Endothelial cell of umbilical vein (primary cell): Measurements from ENCODE around the gene KCNJ6. TPM values are rescaled to one million over a fixed set of nuclear protein-coding genes. Genes with fewer than 3 reads are reported as not detected.

Source experiments
- BruUV-seq: library from RNA; stranded (reverse); fragments of 400-500 nt; replicated peaks from 2 replicates; lab custom pipeline; 2021; lab: Mats Ljungman, UMichigan
- CTCF ChIA-PET: fragments of 300-600, 350-600 bp; sonication (Branson Sonifier 250); formaldehyde crosslinking; loops from one replicate; lab custom pipeline; 2021; ENCODE audit warnings: antibody characterized with exemption, inconsistent platforms; lab: Charles Lee
- POLR2A ChIA-PET: fragments of 300-600, 350-600 bp; sonication (Branson Sonifier 250); formaldehyde crosslinking; loops from one replicate; lab custom pipeline; 2021; ENCODE audit warnings: antibody characterized with exemption, inconsistent platforms; lab: Charles Lee
- DNase-seq: peaks from one replicate; pipeline ENCODE4 v3.0.0-alpha.2; 2011; ENCODE audit warnings: low read depth, low spot score
- FAIRE-seq: peaks from 2 replicates; lab custom pipeline; 2011; peaks lifted over from hg19 to GRCh38; lab: Jason Lieb, UNC
- H2AFZ ChIP-seq: 2 replicates; pipeline ENCODE4 v1.6.0; 2012; ENCODE audit warnings: low read depth, low read length, control low read depth, inconsistent platforms
- H3K27ac ChIP-seq: 2 replicates; pipeline ENCODE4 v1.5.1; 2011; ENCODE audit warnings: low read depth, mild to moderate bottlenecking, control low read depth, low read length, moderate library complexity; ENCODE audit not compliant: insufficient read depth
- H3K27me3 ChIP-seq, 2 experiments: 2 replicates each; pipeline versions ENCODE4 v1.6.0 to v1.6.1; 2011; ENCODE audit warnings: low read length in 2 of 2, mixed read lengths in 1 of 2; ENCODE audit not compliant: control insufficient read depth in 2 of 2, insufficient read depth in 2 of 2
- H3K36me3 ChIP-seq, 2 experiments: 2 replicates in 1 of 2; 3 replicates in 1 of 2; pipeline ENCODE4 v1.5.1; 2011; ENCODE audit warnings: low read length in 2 of 2, mild to moderate bottlenecking in 1 of 2, moderate library complexity in 1 of 2; ENCODE audit not compliant: control insufficient read depth in 2 of 2, insufficient read depth in 2 of 2; ENCODE audit errors: extremely low read depth in 1 of 2
- H3K4me1 ChIP-seq: 3 replicates; pipeline ENCODE4 v1.5.1; 2011; ENCODE audit warnings: mild to moderate bottlenecking, low read length; ENCODE audit not compliant: control insufficient read depth, insufficient read depth; ENCODE audit errors: extremely low read depth
- H3K4me2 ChIP-seq: 2 replicates; pipeline ENCODE4 v1.6.1; 2011; ENCODE audit warnings: low read length, control low read depth, mixed read lengths; ENCODE audit not compliant: insufficient read depth
- H3K4me3 ChIP-seq, 3 experiments: fragments of 200-600 bp in 1 of 3; sonication (generic), shearing (Covaris generic) in 1 of 3; replicated peaks in 1 of 3; 2 replicates each; pipeline ENCODE4 v1.5.1; 2011 to 2016; ENCODE audit warnings: control low read depth in 3 of 3, low read length in 3 of 3, mild to moderate bottlenecking in 2 of 3, inconsistent platforms in 1 of 3, low read depth in 1 of 3, moderate library complexity in 1 of 3; ENCODE audit not compliant: insufficient read depth in 1 of 3
- H3K79me2 ChIP-seq: 2 replicates; pipeline ENCODE4 v1.6.0; 2012; ENCODE audit warnings: low read length, inconsistent platforms; ENCODE audit not compliant: control insufficient read depth, insufficient read depth
- H3K9ac ChIP-seq: replicated peaks from 2 replicates; pipeline ENCODE3; 2011; ENCODE audit warnings: low read length, control low read depth; ENCODE audit not compliant: insufficient read depth; ENCODE audit errors: extremely low read depth
- H3K9me1 ChIP-seq: replicated peaks from 3 replicates; pipeline ENCODE4 v1.6.0; 2011; ENCODE audit warnings: mild to moderate bottlenecking, low read length; ENCODE audit not compliant: control insufficient read depth, insufficient read depth; ENCODE audit errors: extremely low read depth
- H3K9me3 ChIP-seq: replicated peaks from 2 replicates; pipeline ENCODE4 v1.5.1; 2012; ENCODE audit warnings: low read length, inconsistent platforms; ENCODE audit not compliant: control insufficient read depth, insufficient read depth
- H4K20me1 ChIP-seq: replicated peaks from 2 replicates; pipeline ENCODE3; 2011; ENCODE audit warnings: mild to moderate bottlenecking, low read length; ENCODE audit not compliant: control insufficient read depth, insufficient read depth; ENCODE audit errors: extremely low read depth
- EZH2 ChIP-seq: IDR thresholded peaks from 2 replicates; pipeline ENCODE4 v1.6.1; 2012; ENCODE audit warnings: borderline replicate concordance, low read depth, mild to moderate bottlenecking, moderate library complexity, low read length, inconsistent platforms; ENCODE audit not compliant: severe bottlenecking
- FOS ChIP-seq: IDR thresholded peaks from 2 replicates; pipeline ENCODE4 v1.6.1; 2011; ENCODE audit warnings: mild to moderate bottlenecking, low read length, moderate library complexity, borderline replicate concordance; ENCODE audit not compliant: insufficient read depth
- GATA2 ChIP-seq: IDR thresholded peaks from 2 replicates; pipeline ENCODE4 v1.7.0; 2011; ENCODE audit warnings: low read depth, mild to moderate bottlenecking, moderate library complexity, mixed read lengths, low read length; ENCODE audit not compliant: insufficient read length, insufficient read depth
- JUN ChIP-seq: IDR thresholded peaks from 2 replicates; pipeline ENCODE4 v1.6.1; 2011; ENCODE audit warnings: borderline replicate concordance, low read depth; ENCODE audit not compliant: insufficient read length, insufficient read depth
- MYC ChIP-seq: IDR thresholded peaks from one replicate; pipeline ENCODE4 v1.6.1; 2011; ENCODE audit warnings: mild to moderate bottlenecking, low read depth, low read length
- POLR2A ChIP-seq: IDR thresholded peaks from 2 replicates; pipeline ENCODE4 v1.6.1; 2012; ENCODE audit warnings: low read depth, mild to moderate bottlenecking, control low read depth, low read length
- POLR2AphosphoS5 ChIP-seq: IDR thresholded peaks from 2 replicates; pipeline ENCODE4 v1.6.1; 2012; ENCODE audit warnings: low read depth, mild to moderate bottlenecking, control low read depth, low read length, moderate library complexity; ENCODE audit not compliant: insufficient read depth
- dilution Hi-C: fragments of 300-500 bp; cut with MboI; formaldehyde crosslinking; loops from one replicate; pipeline ENCODE4 v1.15.0; 2019; ENCODE audit warnings: low sequenced_read_pairs; ENCODE audit not compliant: extremely low pct_ligation_motif_present
- intact Hi-C: fragments of 100-400 bp; cut with micrococcal nuclease; formaldehyde crosslinking; loops from one replicate; pipeline ENCODE4 v1.10.0; 2022
- polyA plus RNA-seq, 4 experiments: library from polyadenylated mRNA; depleted of rRNA in 3 of 4; stranded (reverse) in 3 of 4; unstranded in 1 of 4; fragments of >200 nt; gene quantifications; 2 replicates each; pipeline versions ENCODE4 v1.2.1 to v1.2.3, GENCODE V29; 2011 to 2012; ENCODE audit warnings: missing spikeins in 1 of 4
- total RNA-seq: library from RNA; stranded (reverse); gene quantifications from 2 replicates; pipeline ENCODE4 v1.2.3, GENCODE V29; 2021
- TF ChIP-seq, protein P1 (sequence below), 2 donors: IDR thresholded peaks; 1 replicate in 1 of 2; 2 replicates in 1 of 2; pipeline ENCODE4 v1.5.1; 2011; ENCODE audit warnings: low read length in 2 of 2, mild to moderate bottlenecking in 2 of 2, moderate library complexity in 2 of 2, control low read depth in 1 of 2, inconsistent platforms in 1 of 2, low read depth in 1 of 2; ENCODE audit not compliant: insufficient read depth in 1 of 2; ENCODE audit errors: extremely low read depth in 1 of 2
- TF ChIP-seq, protein P2 (sequence below): IDR thresholded peaks from 2 replicates; pipeline ENCODE4 v1.6.1; 2011; ENCODE audit not compliant: insufficient read depth, insufficient read length

The KCNJ6 gene
- total and polyA plus RNA-seq, 2 donors (not counting 3 experiments of a cell fraction or from before 2014, with no cell fraction given) = not detected

DNA sequence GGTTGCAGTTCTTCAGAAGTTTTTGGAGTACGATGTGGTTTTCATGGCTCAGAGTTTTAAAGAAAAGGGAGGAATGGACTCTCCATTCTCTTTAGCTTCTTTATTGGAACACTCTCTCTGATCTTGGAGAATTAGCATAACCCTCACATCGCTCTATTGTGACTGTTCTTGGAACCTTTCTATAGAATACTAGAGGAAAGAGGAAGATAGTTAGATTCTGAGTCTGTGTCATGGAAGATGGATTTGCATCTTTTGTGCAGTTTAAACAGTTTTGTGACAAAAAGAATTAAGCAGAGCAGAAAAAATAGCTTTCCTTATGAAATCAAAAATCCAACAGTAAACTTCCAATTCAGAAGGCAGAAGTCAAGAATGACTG, 61.0 kb downstream of the KCNJ6 start:
- H3K36me3 ChIP-seq = no peaks in the 10 kb centered on the region
- H3K4me3 ChIP-seq = no peak overlapping the region
- H4K20me1 ChIP-seq = no peaks in the 10 kb centered on the region
- no peak for TF ChIP-seq POLR2AphosphoS5
- TF ChIP-seq, protein P1, sequence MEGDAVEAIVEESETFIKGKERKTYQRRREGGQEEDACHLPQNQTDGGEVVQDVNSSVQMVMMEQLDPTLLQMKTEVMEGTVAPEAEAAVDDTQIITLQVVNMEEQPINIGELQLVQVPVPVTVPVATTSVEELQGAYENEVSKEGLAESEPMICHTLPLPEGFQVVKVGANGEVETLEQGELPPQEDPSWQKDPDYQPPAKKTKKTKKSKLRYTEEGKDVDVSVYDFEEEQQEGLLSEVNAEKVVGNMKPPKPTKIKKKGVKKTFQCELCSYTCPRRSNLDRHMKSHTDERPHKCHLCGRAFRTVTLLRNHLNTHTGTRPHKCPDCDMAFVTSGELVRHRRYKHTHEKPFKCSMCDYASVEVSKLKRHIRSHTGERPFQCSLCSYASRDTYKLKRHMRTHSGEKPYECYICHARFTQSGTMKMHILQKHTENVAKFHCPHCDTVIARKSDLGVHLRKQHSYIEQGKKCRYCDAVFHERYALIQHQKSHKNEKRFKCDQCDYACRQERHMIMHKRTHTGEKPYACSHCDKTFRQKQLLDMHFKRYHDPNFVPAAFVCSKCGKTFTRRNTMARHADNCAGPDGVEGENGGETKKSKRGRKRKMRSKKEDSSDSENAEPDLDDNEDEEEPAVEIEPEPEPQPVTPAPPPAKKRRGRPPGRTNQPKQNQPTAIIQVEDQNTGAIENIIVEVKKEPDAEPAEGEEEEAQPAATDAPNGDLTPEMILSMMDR (IDR thresholded peaks at IDR 0.05; ENCODE audit: extremely low read depth in 1 of 2, insufficient read depth in 1 of 2, low read depth in 1 of 2, low read length in 2 of 2) = no peak
- TF ChIP-seq, protein P2, sequence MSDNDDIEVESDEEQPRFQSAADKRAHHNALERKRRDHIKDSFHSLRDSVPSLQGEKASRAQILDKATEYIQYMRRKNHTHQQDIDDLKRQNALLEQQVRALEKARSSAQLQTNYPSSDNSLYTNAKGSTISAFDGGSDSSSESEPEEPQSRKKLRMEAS = no peak
- TF ChIP-seq JUN = no peak
- no peak for TF ChIP-seq POLR2A
- TF ChIP-seq EZH2 = no peak
- TF ChIP-seq FOS = no peak
- TF ChIP-seq GATA2 = no peak
- TF ChIP-seq MYC = no peak
- intact Hi-C loops (no loop called here), dilution Hi-C loops (no loop called here)
- FAIRE-seq = no peak
- H3K9ac ChIP-seq = no peak overlapping the region
- no peaks in the 10 kb centered on the region for H3K79me2 ChIP-seq
- ChIA-PET CTCF (no interaction called here), POLR2A (no interaction called here)
- no peaks in the 10 kb centered on the region for H3K9me3 ChIP-seq
- no peaks in the 10 kb centered on the region for H3K9me1 ChIP-seq
- H3K4me2 ChIP-seq = no peak overlapping the region
- H2AFZ ChIP-seq = no peak overlapping the region
- no TSS peak for BruUV-seq
- no peaks in the 10 kb centered on the region for H3K4me1 ChIP-seq
- no peak for DNase-seq
- H3K27ac ChIP-seq = no peak overlapping the region
- H3K27me3 ChIP-seq = peaks cover 0 to 1% of the 10 kb centered on the region in 2 experiments
